Caki2 (cell line): ENCODE measurements around the gene MRPS7. TPM values are rescaled to one million over a fixed set of nuclear protein-coding genes. Genes with fewer than 3 reads are reported as not detected.
A peak's percentile ranks its signal among the peaks of the same experiment; 100 is the strongest.

Experiments
- DNase-seq: peaks from one replicate; pipeline ENCODE4 v3.0.0-alpha.2; 2015; ENCODE audit warnings: low read depth
- in situ Hi-C: cut with HindIII; loops from 2 replicates; pipeline ENCODE4 v1.10.0; 2016; ENCODE audit warnings: low sequenced_read_pairs, low pct_unique_long_range_greater_than_20kb, mixed read lengths
- total RNA-seq: library from RNA; depleted of rRNA; stranded (reverse); fragments of >200 nt; shearing (Covaris generic); gene quantifications from 2 replicates; pipeline ENCODE4 v1.2.3, GENCODE V29; 2014; ENCODE audit warnings: low replicate concordance; rRNA removed

MRPS7 gene
- 93.0 and 129 TPM in 2 replicates for total RNA-seq

DNA sequence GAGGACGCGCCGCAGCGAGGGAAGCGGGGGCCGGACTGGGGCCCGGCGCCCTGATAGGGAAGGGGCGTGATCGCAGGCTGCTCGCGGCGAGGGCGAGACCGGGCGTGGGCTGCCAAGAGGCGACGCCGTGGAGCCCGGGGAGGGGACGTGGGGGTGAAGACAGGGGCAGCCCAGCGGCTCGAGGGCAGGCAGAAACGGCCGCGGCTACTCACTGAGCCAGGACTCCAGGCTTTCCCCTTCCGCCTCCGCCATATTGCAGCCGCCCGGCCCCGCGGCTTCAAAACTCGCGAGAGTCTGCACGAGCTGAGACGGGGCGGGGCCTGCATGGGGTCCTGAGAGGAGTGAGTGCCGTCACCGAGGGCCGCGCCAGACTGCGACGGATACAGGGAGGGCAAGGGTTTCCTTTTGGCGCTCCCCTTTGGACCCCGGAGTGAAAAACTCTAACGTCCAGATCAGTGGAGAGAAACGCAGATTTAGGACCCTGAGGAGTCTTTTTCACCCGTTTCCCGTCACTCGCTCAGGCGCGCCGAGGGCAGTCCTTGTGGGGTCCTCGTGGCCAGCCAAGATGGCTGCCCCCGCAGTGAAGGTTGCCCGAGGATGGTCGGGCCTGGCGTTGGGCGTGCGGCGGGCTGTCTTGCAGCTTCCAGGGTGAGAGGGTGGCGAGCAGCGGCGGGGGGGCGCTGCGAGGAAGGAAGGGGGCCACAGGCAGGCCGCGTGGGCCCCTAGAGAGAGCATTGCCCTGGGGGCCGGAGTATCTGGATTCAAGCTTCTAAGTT lies at the start of gene MRPS7, which contains the start of gene GGA3:
MRPS7 (plus strand) TSS at position 544 of the 776 bp plus-strand sequence; CDS start at position 566, 22 bp downstream.
GGA3 (minus strand) TSS at position 271 of the 776 bp plus-strand sequence; CDS start at position 252, 19 bp downstream.
- DNase-seq: peak; percentile 95
- in situ Hi-C loops: no loop called here

DNA sequence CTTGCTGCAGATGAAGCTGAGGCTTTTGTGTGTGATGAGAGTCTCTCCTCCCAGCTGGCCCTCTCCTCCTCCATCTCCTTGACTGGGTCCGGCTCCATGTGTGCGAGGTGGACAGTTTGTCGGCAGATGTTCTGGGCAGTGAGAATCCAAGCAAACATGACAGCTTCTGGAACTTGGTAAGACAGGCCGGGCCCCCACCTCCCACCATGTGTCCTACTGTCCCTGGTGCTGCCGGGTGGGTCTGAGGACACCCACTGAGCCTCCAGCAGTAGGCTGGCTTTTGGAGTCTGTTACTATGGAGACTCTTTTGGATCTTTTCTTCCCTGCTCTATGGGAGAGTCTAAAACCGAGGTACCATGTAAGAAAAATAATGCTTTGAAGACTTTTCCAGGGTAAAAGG lies 43.5 kb upstream of the MRPS7 start:
- DNase-seq: no peak
- in situ Hi-C loops: no loop called here

DNA sequence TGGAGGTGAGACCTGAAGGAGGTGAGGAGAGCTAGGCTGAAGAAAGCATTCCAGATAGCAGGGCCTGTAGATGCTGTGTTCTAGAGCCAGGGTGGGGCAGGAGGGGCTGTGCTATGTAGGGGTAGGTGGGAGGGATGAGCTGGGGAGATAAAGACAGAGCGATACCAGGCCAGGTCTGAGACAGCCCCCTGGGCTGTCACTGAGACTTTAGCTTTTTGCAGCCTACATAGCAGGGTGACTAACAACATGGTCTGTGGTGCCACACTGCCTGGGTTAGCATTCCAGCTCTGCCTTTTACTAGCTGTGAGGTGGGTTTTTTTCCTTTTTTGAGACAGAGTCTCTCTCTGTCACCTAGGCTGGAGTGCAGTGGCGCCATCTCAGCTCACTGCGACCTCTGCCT lies 41.9 kb upstream of the MRPS7 start:
- in situ Hi-C loops: no loop called here
- DNase-seq: no peak

DNA sequence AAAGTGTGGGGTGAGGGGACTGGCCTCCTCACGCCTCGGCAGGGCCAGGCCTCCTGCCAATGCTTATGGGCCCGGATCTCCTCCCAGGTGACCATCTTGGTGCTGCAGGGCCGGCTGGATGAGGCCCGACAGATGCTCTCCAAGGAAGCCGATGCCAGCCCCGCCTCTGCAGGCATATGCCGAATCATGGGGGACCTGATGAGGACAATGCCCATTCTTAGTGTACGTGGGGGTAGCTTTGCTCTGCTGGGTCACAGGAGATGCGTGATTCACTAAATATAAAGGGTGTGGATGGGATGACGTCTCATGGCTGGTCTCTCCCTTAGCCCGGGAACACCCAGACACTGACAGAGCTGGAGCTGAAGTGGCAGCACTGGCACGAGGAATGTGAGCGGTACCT lies 36.7 kb upstream of the MRPS7 start:
- in situ Hi-C loops: no loop called here
- no peak for DNase-seq

DNA sequence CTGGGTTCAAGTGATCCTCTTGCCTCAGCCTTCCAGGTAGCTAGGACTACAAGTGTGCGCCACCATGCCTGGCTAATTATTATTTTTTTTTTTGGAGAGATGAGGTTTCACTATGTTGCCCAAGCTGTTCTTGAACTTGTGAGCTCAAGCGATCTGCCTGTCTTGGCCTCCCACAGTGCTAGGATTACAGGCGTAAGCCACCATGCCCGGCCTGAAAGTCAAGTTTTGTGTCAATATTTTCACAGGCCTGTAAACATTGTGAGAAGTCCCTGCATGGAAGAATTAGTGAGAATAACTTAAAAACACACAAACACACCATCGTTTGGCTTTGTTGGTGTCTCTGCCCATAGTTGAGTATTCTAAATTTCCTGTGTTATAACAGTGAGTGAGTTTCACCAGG lies 34.0 kb upstream of the MRPS7 start:
- DNase-seq: no peak
- in situ Hi-C loops: no loop called here

DNA sequence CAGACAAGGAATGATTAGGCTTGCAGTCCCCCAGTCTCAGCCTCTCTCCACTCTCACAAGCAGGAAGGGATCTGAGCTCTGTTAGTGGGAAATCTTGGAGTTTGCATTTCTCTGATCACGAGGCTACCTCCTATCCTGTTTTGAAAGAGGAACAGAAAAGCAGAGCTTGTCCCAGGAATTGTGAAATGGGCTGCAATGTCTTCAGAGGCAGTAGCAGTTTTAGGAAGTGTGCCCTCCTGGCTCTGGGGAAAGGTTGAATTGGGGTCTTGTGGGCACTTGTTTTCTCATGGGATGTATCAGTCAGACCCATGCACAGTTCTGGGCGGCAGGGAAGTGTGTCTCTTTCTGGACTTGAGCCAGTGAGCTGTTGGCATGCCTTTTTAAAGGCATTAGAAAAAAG lies 33.4 kb upstream of the MRPS7 start:
- in situ Hi-C loops: no loop called here

DNA sequence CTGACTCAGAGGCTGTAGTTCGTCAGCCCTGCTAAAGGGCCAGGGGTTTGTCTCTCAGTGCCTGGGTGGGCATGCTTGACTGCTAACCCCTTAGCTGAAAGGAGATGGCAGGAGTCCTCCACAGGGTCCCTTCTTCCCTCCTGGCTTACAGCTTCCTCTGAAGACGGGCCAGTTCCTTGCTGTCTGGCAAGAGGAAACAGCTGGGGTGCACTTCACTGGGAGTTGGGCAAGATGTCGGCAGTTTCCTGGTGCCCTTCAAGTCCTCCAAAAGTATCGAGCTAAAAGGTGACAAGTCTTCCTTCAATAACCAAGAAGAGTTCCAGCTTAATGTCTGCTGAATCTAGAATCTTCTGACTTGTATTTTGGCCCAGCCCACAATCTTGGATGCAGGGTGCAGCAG lies 32.8 kb upstream of the MRPS7 start:
- DNase-seq: no peak
- in situ Hi-C loops: no loop called here

More for the DNA sequence above, 33.4 kb upstream of the MRPS7 start:
- no peak for DNase-seq

DNA sequence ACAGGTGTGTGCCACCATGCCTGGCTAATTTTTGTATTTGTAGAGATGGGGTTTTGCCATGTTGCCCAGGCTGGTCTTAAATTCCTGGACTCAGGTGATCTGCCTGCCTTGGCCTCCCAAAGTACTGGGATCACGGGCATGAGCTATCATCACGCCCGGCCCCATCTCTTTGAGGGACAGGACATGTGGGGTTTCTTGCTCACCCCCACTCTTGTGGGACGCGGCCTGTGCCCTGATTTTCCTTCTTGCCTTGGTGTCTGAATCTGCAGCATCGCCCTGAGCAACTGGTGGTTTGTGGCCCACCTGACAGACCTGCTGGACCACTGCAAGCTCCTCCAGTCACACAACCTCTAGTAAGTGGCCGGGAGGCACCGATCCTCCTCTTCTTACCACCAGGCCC lies 30.6 kb upstream of the MRPS7 start:
- DNase-seq: no peak
- in situ Hi-C loops: no loop called here

DNA sequence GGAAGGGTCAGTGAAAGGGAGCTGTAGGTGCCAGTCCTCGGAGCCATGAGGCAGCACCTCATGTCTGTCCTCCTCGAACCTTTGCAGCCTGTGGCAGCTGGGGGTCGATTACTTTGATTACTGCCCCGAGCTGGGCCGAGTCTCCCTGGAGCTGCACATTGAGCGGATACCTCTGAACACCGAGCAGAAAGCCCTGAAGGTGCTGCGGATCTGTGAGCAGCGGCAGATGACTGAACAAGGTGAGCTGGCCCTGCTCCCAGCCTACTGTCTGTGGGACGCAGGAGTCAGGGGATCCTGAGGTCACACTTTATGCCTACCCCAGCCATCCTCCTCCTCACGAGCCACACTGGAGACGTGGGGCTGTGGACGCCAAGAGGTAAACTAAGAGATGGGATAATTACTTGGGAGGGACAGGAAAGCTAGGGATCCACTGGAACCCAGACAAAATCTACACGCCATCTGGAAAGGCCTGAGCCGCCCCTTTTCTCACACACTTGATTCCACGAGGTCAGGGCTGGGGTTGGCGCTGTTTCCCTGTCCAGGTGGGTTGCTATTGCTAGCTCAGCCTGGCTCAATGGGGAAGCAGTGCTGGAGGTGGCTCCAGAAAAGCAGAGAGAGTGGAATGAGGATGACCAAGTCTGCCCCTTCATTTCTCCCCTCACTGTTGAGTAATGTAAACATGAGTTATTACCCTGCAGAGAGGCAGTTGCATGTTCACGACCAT lies 29.8 kb upstream of the MRPS7 start:
- DNase-seq: no peak
- in situ Hi-C loops: no loop called here

DNA sequence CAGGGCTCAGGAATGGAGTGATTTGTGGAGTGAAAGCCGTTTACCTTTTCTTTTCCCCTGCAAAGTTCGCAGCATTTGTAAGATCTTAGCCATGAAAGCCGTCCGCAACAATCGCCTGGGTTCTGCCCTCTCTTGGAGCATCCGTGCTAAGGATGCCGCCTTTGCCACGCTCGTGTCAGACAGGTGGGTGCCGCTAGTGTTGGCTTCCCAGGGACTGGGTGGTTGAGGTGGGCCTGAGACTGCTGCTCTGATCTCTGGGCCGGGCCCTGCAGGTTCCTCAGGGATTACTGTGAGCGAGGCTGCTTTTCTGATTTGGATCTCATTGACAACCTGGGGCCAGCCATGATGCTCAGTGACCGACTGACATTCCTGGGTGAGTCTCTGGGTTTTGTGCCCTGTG lies 28.9 kb upstream of the MRPS7 start:
- in situ Hi-C loops: no loop called here
- DNase-seq: no peak

DNA sequence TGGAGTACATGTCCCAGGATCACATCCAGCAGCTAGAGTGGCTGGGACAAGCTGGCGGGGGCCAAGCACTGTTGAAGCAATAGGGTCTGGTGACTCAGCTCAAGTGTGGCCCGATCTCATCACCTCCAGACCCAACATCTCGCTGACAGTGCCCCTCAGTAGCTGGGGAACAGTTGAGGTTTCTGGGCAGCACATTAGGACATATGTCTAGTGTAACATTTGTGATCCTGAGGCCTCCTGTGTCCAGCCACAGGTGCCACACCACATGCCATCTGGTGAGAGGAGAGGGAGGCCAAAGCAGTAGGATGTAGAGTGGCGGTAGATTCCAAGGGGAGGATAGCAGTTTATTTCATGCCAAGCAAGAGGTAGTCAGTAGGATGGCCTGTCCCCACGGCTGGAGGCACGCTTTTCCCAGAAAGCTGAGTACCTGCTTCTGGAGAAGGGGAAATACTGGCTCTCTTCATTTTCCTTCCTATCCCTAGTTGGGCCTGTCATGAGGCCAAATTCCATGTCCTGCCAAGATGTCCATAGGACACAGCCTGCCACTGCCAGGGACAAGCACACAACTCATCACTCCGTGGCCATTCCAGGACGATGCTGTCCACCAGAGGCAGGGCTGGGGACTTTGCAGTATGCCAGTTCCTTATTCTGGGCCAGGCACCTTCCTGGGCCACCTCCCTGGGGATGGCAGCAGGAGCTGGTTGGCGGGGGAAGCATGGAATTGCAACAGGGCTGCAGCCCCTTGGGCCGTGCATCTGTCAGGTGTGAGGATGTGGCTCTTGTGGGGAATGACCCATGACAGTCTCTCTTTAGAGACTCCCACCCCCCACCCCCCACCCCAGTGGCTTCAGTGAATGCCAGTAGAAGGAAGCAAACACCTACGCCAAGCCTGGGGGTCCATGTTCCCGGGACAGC lies 24.3 kb upstream of the MRPS7 start:
- no peak for DNase-seq
- in situ Hi-C loops: no loop called here

DNA sequence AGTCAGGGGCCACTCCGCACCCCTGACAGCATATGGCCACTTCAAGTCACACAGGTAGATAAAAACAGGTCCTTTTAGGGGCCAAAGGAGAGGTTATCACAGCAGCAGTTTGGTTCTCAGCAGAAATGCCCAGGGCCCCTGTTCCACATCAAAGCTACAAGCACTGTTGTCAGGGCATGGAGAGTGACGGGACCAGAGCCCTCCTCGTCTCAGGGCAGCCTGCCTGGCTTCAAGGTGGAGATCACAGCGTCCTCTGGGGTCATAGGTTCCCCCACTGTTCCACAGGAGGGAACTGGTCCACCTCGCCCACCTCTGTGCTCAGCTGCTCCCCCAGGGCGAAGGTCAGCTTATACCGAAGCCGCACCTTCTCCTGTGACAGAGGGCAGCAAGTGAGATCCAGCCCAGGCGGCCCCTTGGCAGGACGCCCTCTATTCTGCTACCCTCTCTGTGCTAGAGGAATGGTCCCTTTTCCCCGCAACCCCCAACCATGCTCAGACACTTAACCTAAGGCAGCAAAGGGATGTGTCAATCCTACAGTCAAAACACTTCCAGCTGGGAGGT lies 23.6 kb upstream of the MRPS7 start:
- no peak for DNase-seq
- in situ Hi-C loops: no loop called here

DNA sequence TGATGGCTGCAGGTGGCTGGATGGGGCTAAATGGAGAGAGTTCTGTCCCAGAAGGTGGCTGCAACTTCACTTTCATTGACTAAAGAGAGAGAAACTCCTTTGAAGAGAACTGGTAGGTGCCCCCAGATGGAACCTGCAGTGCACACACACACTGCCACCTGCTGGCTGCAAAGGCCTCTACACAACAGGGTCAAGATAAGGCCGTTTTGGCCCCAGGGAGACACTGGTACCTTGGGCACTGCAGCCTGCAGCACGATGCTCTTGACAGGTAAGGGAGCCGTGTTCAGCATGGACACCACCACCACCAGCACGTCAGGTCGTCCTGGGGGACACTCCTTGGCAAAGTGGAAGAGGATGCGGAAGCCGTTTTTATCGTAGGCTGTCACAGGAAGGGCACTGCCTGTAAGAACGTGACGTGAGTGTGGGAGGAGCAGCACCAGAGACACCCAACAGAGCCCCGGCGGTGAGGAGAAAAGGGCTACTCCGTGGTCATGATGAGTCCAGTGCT lies 22.9 kb upstream of the MRPS7 start:
- peak; percentile 56 for DNase-seq

DNA sequence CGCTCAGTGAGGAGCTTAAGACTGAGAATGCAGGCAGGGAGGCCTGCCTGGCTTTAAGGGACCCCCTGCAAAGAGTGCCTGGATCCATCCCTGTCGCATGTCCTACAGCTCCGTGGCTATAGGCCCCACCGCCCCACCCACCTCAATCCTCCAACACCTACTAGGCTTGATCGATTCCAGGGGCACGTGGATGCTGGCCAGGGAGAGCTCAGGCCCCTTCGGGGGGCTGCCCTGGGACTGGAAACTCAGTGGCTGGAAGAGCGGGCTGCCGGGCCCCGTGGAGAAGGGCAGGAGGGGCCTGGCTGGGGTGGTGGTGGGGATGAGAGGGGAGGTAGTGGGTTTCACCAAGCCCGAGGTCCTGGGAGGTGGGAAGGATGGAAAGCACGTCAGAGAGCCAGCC lies 22.5 kb upstream of the MRPS7 start:
- in situ Hi-C loops: no loop called here
- DNase-seq: no peak

More for the DNA sequence above, 22.9 kb upstream of the MRPS7 start:
- in situ Hi-C loops: no loop called here

DNA sequence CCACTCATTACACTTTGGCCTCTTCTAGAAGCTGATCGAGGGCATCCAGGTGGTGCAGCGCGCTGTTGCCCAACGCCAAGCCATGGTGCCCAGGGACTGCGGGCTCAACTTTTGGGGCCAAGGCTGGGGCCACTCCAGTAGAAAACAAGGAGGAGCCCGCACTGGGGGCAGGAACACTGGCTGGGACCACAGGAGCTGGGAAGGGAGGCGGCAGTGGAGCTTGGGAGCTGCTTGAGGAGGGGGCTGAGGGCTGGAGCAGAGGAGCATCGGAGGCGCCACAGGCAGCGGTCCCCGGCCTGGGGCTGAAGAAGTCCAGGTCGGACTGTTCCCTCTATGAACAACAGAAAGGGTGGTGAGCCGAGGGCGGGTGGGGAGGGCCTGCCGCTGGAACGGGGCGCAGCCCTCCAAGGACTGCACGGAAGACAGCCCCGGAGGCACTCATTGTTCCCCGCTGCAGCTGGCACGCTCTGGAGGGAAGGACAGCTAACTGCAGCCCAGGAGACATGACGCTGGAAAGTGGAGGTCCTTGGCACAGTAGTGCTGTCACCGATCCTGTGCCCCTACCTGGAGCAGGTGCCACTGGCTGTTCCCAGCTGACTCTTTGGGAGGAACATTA lies 21.8 kb upstream of the MRPS7 start:
- in situ Hi-C loops: no loop called here
- no peak for DNase-seq

DNA sequence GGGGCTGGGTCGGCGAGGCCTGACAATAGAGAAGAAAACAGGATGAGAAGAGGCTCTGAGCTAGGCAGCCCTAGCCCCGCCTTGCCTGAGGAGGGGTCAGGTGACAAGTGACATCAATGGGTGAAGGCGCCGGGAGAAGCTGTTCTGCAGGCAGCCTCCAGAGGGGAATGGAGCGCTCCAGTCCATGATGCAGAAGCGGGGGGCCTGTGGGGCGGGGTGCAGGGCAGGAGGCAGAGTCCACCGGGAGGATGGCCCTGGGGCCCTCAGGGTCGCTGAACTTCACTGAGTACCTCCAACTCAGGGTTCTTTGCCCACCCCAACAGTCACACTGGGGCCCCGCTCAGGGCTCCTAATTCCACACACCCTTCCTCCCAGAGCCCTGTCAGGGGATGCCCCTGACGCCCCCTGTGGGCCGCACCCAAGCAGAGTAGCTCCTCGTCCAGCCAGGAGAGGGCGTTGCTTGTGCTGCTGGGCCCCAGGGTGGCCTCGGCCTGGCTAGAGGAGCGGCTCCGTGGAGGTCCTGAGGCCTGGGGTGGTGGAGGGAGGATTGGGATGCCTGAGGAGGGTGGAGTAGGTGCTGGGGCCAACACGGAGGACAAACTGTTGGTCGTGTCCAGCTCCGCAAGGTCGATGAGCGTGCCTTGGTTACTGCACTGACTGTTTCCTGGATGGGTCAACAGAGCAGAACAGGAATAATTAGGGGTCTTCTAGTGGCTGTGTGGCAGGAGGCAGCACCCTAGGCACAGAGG lies 21.1 kb upstream of the MRPS7 start:
- in situ Hi-C loops: no loop called here
- peak; percentile 31 for DNase-seq

DNA sequence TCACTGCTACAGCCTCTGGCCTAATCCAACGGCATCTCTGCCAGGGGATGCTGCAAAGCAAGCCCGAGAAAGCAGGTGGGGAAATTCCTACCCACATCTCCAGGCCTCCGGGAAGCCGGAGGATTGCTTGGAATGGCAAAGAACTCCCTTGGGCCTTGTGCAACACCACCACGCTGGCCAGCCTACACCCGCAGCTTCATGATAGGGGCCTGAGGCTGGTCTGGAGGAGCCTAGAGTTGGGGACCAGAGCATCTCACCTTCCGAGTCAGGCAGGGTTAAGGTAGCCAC lies 20.6 kb upstream of the MRPS7 start:
- in situ Hi-C loops: no loop called here

More for the DNA sequence above, 20.6 kb upstream of the MRPS7 start:
- no peak for DNase-seq
